ENCODE results near the gene FAM120B. TPM values are rescaled to one million over a fixed set of nuclear protein-coding genes. Genes with fewer than 3 reads are reported as not detected.

FAM120B gene
- total and polyA plus RNA-seq, 3 donors from 2014 or later, result 33.8 to 62.2 (median 40.6) TPM

DNA sequence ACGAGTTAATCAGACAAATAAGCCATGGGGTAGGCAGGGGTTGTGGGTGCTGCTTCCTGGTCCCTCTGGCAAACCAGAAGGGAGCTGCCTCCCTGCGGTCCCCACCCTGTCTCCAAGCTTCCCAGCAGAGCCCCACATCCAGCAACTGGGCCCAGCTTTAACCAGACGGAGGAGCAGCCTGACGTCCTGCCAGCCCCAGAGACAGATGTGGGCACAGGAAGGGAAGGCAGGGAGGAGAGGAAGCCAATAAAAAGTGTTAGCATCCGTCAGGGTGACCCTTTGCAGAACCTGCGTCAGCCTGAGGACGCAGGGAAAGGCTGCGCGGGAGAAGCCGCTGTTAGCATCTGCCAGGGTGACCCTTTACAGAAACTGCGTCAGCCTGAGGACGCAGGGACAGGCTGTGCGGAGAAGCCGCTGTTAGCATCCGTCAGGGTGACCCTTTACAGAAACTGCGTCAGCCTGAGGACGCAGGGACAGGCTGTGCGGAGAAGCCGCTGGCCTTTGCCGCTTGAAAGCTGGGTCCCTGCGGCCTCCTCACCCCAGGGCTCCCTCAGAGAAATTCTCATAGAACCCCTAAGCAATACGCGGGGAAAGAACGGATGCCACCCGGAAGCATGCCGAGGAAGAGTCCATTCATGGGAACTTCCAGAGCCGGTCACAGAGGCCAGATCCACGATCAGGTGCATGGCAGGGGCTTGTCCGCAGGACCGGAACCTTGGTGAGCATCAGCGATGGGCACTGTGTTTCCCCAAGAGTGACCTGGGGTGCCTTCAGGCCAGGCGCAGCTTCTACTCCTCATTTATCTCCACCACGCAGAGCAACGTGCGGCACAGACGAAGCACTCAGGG is 31.6 kb upstream of the FAM120B start:
- no peak overlapping the region for H3K4me3 ChIP-seq
- intact Hi-C loops (cut with DNase I; ENCODE audit: low total_unique reads), result no loop called here
- no peaks in the 10 kb centered on the region for H3K36me3 ChIP-seq (ENCODE audit: low read depth, missing control alignments)
- no peaks in the 10 kb centered on the region for H3K9me3 ChIP-seq
- no peak overlapping the region for H3K27ac ChIP-seq
- peaks cover 18% of the 10 kb centered on the region for H3K4me1 ChIP-seq
- no peak for DNase-seq
- TF ChIP-seq, protein P1, sequence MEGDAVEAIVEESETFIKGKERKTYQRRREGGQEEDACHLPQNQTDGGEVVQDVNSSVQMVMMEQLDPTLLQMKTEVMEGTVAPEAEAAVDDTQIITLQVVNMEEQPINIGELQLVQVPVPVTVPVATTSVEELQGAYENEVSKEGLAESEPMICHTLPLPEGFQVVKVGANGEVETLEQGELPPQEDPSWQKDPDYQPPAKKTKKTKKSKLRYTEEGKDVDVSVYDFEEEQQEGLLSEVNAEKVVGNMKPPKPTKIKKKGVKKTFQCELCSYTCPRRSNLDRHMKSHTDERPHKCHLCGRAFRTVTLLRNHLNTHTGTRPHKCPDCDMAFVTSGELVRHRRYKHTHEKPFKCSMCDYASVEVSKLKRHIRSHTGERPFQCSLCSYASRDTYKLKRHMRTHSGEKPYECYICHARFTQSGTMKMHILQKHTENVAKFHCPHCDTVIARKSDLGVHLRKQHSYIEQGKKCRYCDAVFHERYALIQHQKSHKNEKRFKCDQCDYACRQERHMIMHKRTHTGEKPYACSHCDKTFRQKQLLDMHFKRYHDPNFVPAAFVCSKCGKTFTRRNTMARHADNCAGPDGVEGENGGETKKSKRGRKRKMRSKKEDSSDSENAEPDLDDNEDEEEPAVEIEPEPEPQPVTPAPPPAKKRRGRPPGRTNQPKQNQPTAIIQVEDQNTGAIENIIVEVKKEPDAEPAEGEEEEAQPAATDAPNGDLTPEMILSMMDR (IDR thresholded peaks at IDR 0.05), result no peak
- no peak for TF ChIP-seq POLR2A (IDR thresholded peaks at IDR 0.05)
- H3K27me3 ChIP-seq, result no peaks in the 10 kb centered on the region
- WGBS, 2 donors, result 95 to 96% methylated on average over 34 to 36 of the region's 36 CpGs

DNA sequence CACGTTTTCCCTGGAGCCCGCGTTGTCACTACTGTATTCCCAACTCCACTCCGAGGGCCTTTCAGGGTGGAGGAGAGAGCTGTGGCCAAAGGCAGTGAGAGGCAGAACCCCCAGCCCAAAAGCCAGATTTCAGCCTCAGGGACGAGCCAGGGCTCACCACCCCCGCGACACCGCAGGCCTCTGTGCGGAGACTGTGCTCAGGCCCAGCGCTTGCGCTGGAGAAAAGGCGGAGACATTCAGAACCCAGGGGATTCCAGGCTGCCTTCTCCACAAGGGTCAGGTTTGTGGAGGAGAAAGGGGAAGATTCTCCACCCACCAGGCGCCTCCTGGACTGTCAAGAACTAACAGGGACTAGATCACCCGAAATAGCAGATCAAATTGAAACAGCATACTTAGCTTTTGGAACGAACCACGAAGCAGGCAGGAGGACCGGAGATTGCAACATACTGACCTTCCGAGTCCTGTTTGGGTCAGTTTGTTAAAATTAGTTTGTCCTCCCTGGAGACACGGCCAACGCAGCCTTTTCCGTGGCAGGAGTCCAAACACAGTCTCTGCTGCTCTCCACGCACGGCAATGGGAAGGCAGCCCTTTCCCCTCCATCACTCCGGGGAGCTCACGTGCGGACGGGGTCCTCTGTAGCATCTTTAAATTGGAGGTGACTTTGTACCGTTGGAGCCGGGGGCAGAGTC is 30.0 kb upstream of the FAM120B start:
- peaks cover 24% of the 10 kb centered on the region for H3K4me1 ChIP-seq
- H3K27me3 ChIP-seq, result no peaks in the 10 kb centered on the region
- 35 to 48% methylated on average over 22 to 29 of the region's 29 CpGs for WGBS, 2 donors
- H3K36me3 ChIP-seq (ENCODE audit: low read depth, missing control alignments), result no peaks in the 10 kb centered on the region
- intact Hi-C loops (cut with DNase I; ENCODE audit: low total_unique reads), result no loop called here
- TF ChIP-seq POLR2A (IDR thresholded peaks at IDR 0.05), result no peak
- TF ChIP-seq, protein P1 (IDR thresholded peaks at IDR 0.05), result no peak
- peak; percentile 67 for DNase-seq
- H3K4me3 ChIP-seq, result no peak overlapping the region
- H3K27ac ChIP-seq, result peak overlapping the region in 1 of 2 donors; percentile 70
- H3K9me3 ChIP-seq, result no peaks in the 10 kb centered on the region

DNA sequence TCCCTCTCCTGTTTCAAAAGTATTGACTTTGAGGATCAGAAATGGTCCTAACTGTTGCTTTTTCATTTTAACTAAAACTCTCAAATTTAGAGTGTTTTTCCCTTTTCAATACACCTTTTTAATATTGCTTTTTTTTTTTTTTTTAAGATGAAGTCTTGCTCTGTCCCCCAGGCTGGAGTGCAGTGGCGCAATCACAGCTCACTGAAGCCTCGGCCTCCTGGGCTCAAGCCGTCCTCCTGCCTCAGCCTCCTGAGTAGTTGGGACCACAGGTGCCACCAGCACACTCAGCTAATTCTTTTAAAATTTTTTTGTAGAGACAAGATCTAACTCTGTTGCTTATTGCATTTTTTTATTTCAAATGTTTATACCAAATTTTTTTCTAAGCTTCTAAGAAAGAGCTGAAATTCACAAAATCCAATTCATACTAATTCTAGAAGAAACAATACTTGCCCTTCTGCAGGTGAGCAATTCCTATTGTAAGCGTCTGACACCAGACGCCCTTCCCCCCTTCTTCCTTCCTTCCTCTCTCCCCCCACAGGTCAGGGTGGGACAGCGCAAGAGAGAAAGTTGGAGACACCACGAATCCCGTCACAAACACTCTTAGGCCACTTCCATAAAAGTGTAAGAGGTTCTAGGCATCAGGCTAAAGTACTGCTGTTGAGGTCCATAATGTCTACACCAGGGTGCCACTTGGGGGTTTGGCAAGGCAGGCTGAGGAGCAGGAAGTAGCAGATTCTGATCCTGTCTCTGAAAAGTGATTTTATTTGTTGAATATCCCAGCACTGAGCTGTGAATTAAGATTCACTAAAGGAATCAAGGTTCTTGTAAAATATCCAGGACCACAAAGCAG is 28.4 kb upstream of the FAM120B start:
- no peak for DNase-seq
- intact Hi-C loops (cut with DNase I; ENCODE audit: low total_unique reads), result no loop called here
- Histone ChIP-seq H3K36me3 (ENCODE audit: low read depth, missing control alignments) (no peaks in the 10 kb centered on the region), H3K27me3 (no peaks in the 10 kb centered on the region), H3K27ac (no peak overlapping the region), H3K4me1 (peaks cover 24% of the 10 kb centered on the region), H3K9me3 (no peaks in the 10 kb centered on the region), H3K4me3 (no peak overlapping the region)
- WGBS, 2 donors, result 80 to 91% methylated on average over 8 of the region's 8 CpGs
- TF ChIP-seq POLR2A (IDR thresholded peaks at IDR 0.05), result no peak
- TF ChIP-seq, protein P1 (IDR thresholded peaks at IDR 0.05), result no peak

DNA sequence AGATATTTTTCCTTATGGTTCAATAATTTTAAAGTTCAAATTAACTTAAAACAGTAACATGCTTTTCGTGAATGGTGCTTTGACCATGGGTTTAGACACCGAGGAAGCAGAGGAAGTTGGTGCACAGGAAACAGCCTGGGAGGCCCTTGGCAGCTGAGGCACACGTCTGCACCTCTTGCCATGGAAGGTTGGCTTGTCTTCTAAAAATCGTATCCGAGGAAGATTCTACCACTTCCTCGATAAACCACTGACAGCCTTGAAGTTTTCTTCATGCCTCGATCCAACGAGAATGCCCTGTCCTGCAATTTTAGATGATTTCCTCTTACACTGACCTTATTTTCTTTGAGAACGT is 27.8 kb upstream of the FAM120B start:
- H3K27ac ChIP-seq, result no peak overlapping the region
- intact Hi-C loops (cut with DNase I; ENCODE audit: low total_unique reads), result no loop called here
- H3K4me3 ChIP-seq, result no peak overlapping the region
- no peaks in the 10 kb centered on the region for H3K27me3 ChIP-seq
- DNase-seq, result no peak
- H3K36me3 ChIP-seq (ENCODE audit: low read depth, missing control alignments), result no peaks in the 10 kb centered on the region
- H3K4me1 ChIP-seq, result peaks cover 24% of the 10 kb centered on the region
- TF ChIP-seq POLR2A (IDR thresholded peaks at IDR 0.05), result no peak
- TF ChIP-seq, protein P1 (IDR thresholded peaks at IDR 0.05), result no peak
- H3K9me3 ChIP-seq, result no peaks in the 10 kb centered on the region
- 77 to 82% methylated on average over 9 of the region's 9 CpGs for WGBS, 2 donors
